ENCODE results near the gene SLC25A23. TPM values are rescaled to one million over a fixed set of nuclear protein-coding genes. Genes with fewer than 3 reads are reported as not detected.

Gene SLC25A23
- total RNA-seq, 1 experiment from 2014 or later = 18.7 TPM

- POLR2A ChIA-PET = no interaction called here
- in situ Hi-C loops (cut with HindIII; ENCODE audit: low pct_unique_long_range_greater_than_20kb, low sequenced_read_pairs) (no loop called here), intact Hi-C loops (cut with micrococcal nuclease; ENCODE audit: unreplicated experiment) (no loop called here)
- H3K4me3 ChIP-seq (ENCODE audit: low read depth in 2 of 2, low read length in 2 of 2) = no peak overlapping the region
- peaks cover 6% of the 10 kb centered on the region; the same call in 1 of the 2 replicates for H3K36me3 ChIP-seq (ENCODE audit: control insufficient read depth, insufficient read depth, low read length)
- TF ChIP-seq TCF7L2 (IDR thresholded peaks at IDR 0.05; ENCODE audit: low read depth, low read length) (no peak), CTCF (IDR thresholded peaks at IDR 0.05) (no peak), SIN3A (IDR thresholded peaks at IDR 0.05; ENCODE audit: borderline replicate concordance, insufficient read depth, low read depth, low read length) (no peak), POLR2AphosphoS5 (IDR thresholded peaks at IDR 0.05; ENCODE audit: low read depth, low read length) (no peak), REST (IDR thresholded peaks at IDR 0.05; ENCODE audit: insufficient read depth in 1 of 2, low read depth in 2 of 2, low read length in 1 of 2) (no peak)
- DNase-seq (ENCODE audit: low read depth, low spot score) (no peak), ATAC-seq (no peak)
- H3K9me3 ChIP-seq (ENCODE audit: control insufficient read depth, insufficient read depth, low read depth, low read length) = no peaks in the 10 kb centered on the region
- CTCF ChIA-PET = no interaction called here
- no peaks in the 10 kb centered on the region for H3K4me1 ChIP-seq (ENCODE audit: control insufficient read depth, insufficient read depth, low read length)
- no peaks in the 10 kb centered on the region for H3K27me3 ChIP-seq (ENCODE audit: control insufficient read depth, insufficient read depth, low read length)
- TSS peak; percentile 82 for BruUV-seq (replicated peaks)
- no peak overlapping the region for H3K27ac ChIP-seq (ENCODE audit: low read length)
Measured at GRCh38 chr19:6413721-6414643, 45.6 kb downstream of the SLC25A23 start.

GRCh38 chr19:6413291-6413690 lies 46.3 kb downstream of the SLC25A23 start:
- intact Hi-C loops (cut with micrococcal nuclease; ENCODE audit: unreplicated experiment) = no loop called here
- in situ Hi-C loops (cut with HindIII; ENCODE audit: low pct_unique_long_range_greater_than_20kb, low sequenced_read_pairs) = no loop called here
- no peak for ATAC-seq
- Histone ChIP-seq H3K4me1 (ENCODE audit: control insufficient read depth, insufficient read depth, low read length) (no peaks in the 10 kb centered on the region), H3K27ac (ENCODE audit: low read length) (no peak overlapping the region), H3K27me3 (ENCODE audit: control insufficient read depth, insufficient read depth, low read length) (no peaks in the 10 kb centered on the region), H3K4me3 (ENCODE audit: low read depth in 2 of 2, low read length in 2 of 2) (no peak overlapping the region), H3K36me3 (ENCODE audit: control insufficient read depth, insufficient read depth, low read length) (peaks cover 3% of the 10 kb centered on the region; the same call in 1 of the 2 replicates), H3K9me3 (ENCODE audit: control insufficient read depth, insufficient read depth, low read depth, low read length) (no peaks in the 10 kb centered on the region)
- BruUV-seq (replicated peaks) = no TSS peak
- TF ChIP-seq POLR2AphosphoS5 (IDR thresholded peaks at IDR 0.05; ENCODE audit: low read depth, low read length) (no peak), SIN3A (IDR thresholded peaks at IDR 0.05; ENCODE audit: borderline replicate concordance, insufficient read depth, low read depth, low read length) (no peak), TCF7L2 (IDR thresholded peaks at IDR 0.05; ENCODE audit: low read depth, low read length) (no peak)
- ChIA-PET CTCF (no interaction called here), POLR2A (no interaction called here)
- DNase-seq (ENCODE audit: low read depth, low spot score) = no peak
